Natural killer cell (primary cell): Measurements from ENCODE around the gene MARK4. TPM values are rescaled to one million over a fixed set of nuclear protein-coding genes. Genes with fewer than 3 reads are reported as not detected.

Experiments used
- ATAC-seq, 3 donors: fragments of 150-1000 bp in 2 of 3; fragments of 200-7000 bp in 1 of 3; cut with Tn5 transposase; 1 replicate in 1 of 3; 2 replicates in 2 of 3; pipeline ENCODE4 v1.10.0; 2021; ENCODE audit warnings: mild to moderate bottlenecking in 2 of 3, moderate library complexity in 2 of 3
- DNase-seq, 2 donors: peaks; one replicate each; pipeline versions ENCODE4 v3.0.0 to v3.0.0-alpha.2; 2013 to 2021; ENCODE audit warnings: mixed read lengths in 1 of 2
- H3K27ac ChIP-seq: one replicate; pipeline ENCODE4 v1.5.1; 2013; ENCODE audit warnings: mild to moderate bottlenecking, low read length
- H3K27me3 ChIP-seq: one replicate; pipeline ENCODE4 v1.6.1; 2013; ENCODE audit warnings: low read length; ENCODE audit not compliant: control insufficient read depth, insufficient read depth
- H3K36me3 ChIP-seq: one replicate; pipeline ENCODE4 v1.6.1; 2013; ENCODE audit warnings: low read length; ENCODE audit not compliant: control insufficient read depth, insufficient read depth
- H3K4me1 ChIP-seq: one replicate; pipeline ENCODE4 v1.6.1; 2013; ENCODE audit warnings: low read length; ENCODE audit not compliant: control insufficient read depth, insufficient read depth
- H3K4me3 ChIP-seq: one replicate; pipeline ENCODE4 v1.5.1; 2013; ENCODE audit warnings: low read length
- H3K9me3 ChIP-seq: one replicate; pipeline ENCODE4 v1.6.1; 2013; ENCODE audit warnings: low read length; ENCODE audit not compliant: control insufficient read depth, insufficient read depth
- H3K27ac Mint-ChIP-seq, 2 donors: one replicate each; pipeline ENCODE4 v1.8.0; 2022; ENCODE audit warnings: mild to moderate bottlenecking in 2 of 2, mixed read lengths in 2 of 2, moderate library complexity in 1 of 2
- H3K27me3 Mint-ChIP-seq, 2 donors: one replicate each; pipeline ENCODE4 v1.8.0; 2022; ENCODE audit warnings: low read depth in 2 of 2, mixed read lengths in 2 of 2
- H3K36me3 Mint-ChIP-seq: one replicate; pipeline ENCODE4 v1.8.0; 2022; ENCODE audit warnings: mixed read lengths
- H3K4me1 Mint-ChIP-seq, 2 donors: one replicate each; pipeline ENCODE4 v1.8.0; 2022; ENCODE audit warnings: mixed read lengths in 2 of 2
- H3K4me3 Mint-ChIP-seq: one replicate; pipeline ENCODE4 v1.8.0; 2022; ENCODE audit warnings: mild to moderate bottlenecking, moderate library complexity, mixed read lengths
- H3K9me3 Mint-ChIP-seq, 2 donors: one replicate each; pipeline ENCODE4 v1.8.0; 2022; ENCODE audit warnings: mixed read lengths in 2 of 2
- WGBS: methylation state at CpG from one replicate; pipeline ENCODE4 v1.1.7; 2013; ENCODE audit warnings: missing lambda C conversion rate; ENCODE audit not compliant: insufficient coverage; 5-methylcytosine and 5-hydroxymethylcytosine counted together
- intact Hi-C: fragments of 100-400 bp; cut with micrococcal nuclease; formaldehyde crosslinking; loops from one replicate; pipeline ENCODE4 v1.14.2; 2022
- total RNA-seq, 4 donors: library from RNA; stranded (reverse); fragments of 120-200 nt in 1 of 4; gene quantifications; one replicate each; pipeline versions ENCODE4 v1.2.3 to v1.2.4, GENCODE V29; 2013 to 2022
- TF ChIP-seq, protein P1 (sequence below): fragments of 200-600 bp; IDR thresholded peaks from one replicate; pipeline ENCODE4 v1.8.0; 2022; ENCODE audit warnings: antibody characterized with exemption

Gene MARK4
- total RNA-seq, 3 donors from 2014 or later (not counting 1 experiment from before 2014, with no cell fraction given), result 50.4 to 53.6 (median 51.4) TPM

DNA sequence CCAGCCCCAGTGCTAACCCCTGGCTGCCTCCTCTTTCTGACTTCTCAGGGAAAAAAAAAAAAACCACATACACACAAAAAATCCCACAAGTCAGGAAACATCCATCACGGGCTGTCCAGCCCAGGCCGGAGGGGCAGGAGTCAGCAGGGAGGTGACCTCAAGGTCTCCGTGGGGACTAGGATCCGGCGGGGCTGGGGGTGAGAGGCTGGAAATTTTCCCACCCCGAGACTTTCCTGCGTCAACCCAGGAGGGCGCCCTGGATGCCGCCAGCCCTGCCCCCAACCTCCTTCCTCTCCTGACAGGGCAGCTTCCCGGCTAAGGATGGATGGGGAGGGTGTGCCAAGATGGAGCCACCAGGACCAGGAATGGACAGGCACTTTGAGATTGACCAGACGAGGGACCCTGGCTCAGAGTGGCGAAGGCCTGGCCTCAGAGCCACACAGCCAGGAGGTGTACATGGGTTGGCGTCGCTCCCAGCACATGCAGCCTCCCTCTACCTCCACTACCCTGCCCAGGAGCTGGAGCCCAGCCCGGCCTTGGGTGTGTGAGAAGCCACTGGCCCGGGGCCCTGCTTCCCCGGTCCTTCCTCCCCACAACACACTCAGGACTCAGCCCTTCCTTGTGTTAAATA, 39.2 kb upstream of the MARK4 start:
- Histone ChIP-seq H3K4me3 (no peak overlapping the region), H3K27ac (no peak overlapping the region), H3K27me3 (peaks cover 13% of the 10 kb centered on the region), H3K9me3 (no peaks in the 10 kb centered on the region), H3K4me1 (peaks cover 10% of the 10 kb centered on the region), H3K36me3 (no peaks in the 10 kb centered on the region)
- 25% methylated on average over 12 of the region's 17 CpGs for WGBS
- no peaks in the 10 kb centered on the region for H3K36me3 Mint-ChIP-seq
- H3K27me3 Mint-ChIP-seq, result peaks cover 0 to 4% of the 10 kb centered on the region in 2 donors
- no peak overlapping the region for H3K4me3 Mint-ChIP-seq
- H3K27ac Mint-ChIP-seq, result no peak overlapping the region
- TF ChIP-seq, protein P1, sequence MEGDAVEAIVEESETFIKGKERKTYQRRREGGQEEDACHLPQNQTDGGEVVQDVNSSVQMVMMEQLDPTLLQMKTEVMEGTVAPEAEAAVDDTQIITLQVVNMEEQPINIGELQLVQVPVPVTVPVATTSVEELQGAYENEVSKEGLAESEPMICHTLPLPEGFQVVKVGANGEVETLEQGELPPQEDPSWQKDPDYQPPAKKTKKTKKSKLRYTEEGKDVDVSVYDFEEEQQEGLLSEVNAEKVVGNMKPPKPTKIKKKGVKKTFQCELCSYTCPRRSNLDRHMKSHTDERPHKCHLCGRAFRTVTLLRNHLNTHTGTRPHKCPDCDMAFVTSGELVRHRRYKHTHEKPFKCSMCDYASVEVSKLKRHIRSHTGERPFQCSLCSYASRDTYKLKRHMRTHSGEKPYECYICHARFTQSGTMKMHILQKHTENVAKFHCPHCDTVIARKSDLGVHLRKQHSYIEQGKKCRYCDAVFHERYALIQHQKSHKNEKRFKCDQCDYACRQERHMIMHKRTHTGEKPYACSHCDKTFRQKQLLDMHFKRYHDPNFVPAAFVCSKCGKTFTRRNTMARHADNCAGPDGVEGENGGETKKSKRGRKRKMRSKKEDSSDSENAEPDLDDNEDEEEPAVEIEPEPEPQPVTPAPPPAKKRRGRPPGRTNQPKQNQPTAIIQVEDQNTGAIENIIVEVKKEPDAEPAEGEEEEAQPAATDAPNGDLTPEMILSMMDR, result no peak
- no peaks in the 10 kb centered on the region for H3K9me3 Mint-ChIP-seq
- ATAC-seq (no peak), DNase-seq (no peak)
- H3K4me1 Mint-ChIP-seq, result peaks cover 8% of the 10 kb centered on the region in 2 donors
- intact Hi-C loops, result no loop called here

DNA sequence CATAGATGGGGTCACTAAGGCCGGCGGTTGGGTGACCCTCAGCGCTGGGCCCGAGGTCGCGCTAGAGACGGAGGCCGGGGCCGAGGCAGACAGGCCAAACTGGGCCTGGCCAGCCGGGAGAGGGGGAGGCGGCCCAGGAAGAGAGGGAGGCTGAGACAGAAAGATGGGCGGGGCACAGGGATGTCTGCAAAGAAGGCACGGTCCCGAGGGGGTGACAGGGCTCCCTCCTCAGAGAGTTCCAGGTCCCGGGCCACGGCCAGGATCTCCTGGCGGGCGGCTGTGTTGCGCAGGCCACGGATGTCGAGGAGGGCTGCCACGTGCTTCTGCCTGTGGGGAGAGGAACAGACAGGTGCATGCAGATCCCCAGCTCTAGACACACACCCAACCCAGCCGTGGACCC, 38.0 kb upstream of the MARK4 start:
- Mint-ChIP-seq H3K27ac (no peak overlapping the region), H3K4me3 (no peak overlapping the region), H3K36me3 (no peaks in the 10 kb centered on the region), H3K9me3 (no peaks in the 10 kb centered on the region), H3K4me1 (peaks cover 8% of the 10 kb centered on the region in 2 donors), H3K27me3 (peaks cover 0 to 4% of the 10 kb centered on the region in 2 donors)
- no peaks in the 10 kb centered on the region for H3K9me3 ChIP-seq
- TF ChIP-seq, protein P1, result no peak
- ATAC-seq (no peak), DNase-seq (no peak)
- no peak overlapping the region for H3K27ac ChIP-seq
- H3K36me3 ChIP-seq, result no peaks in the 10 kb centered on the region
- 88% methylated on average over 23 of the region's 23 CpGs for WGBS
- intact Hi-C loops, result no loop called here
- H3K4me3 ChIP-seq, result no peak overlapping the region
- peaks cover 18% of the 10 kb centered on the region for H3K27me3 ChIP-seq
- H3K4me1 ChIP-seq, result peaks cover 10% of the 10 kb centered on the region

DNA sequence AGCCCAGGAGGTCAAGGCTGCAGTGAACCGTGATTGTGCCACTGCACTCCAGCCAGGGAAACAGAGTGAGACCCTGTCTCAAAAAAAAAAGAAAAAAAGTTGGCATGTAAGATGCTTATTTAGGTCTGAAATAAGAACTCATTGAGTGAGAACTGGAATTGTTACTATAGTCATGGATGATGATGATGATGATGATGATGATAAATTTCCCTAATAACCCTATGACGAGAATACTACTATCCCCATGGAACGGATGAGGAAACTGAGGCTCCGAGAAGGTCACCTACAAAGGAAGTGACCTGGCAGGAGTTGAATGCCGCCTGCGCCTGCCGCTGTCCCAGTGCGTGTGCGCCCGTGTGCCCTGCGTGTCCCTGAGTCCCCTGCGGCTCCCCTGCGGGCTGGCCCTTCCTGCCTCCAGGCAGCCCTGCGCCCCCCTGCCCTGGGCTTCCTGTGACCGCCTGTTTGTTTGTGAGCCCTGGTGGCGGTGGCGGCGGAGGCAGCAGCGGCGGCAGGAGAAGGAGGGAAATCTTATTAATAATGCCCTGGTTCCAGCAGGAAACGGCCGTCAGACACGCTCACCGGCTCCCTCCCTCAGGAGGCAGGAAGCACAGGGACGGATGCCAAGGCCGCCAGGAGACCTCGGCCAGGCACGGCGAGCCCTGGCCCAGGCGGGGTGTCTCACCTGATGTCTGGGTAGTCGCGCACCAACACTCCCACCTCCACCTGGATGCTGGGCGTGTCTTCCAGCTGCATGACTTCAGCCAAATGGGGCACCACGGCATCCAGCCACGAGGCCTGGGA, 35.5 kb upstream of the MARK4 start:
- H3K9me3 Mint-ChIP-seq, result no peaks in the 10 kb centered on the region
- H3K4me1 Mint-ChIP-seq, result peaks cover 8 to 13% of the 10 kb centered on the region in 2 donors
- ATAC-seq (peak in 1 of 3 donors; percentile 48), DNase-seq (no peak)
- H3K27me3 Mint-ChIP-seq, result peaks cover 0 to 11% of the 10 kb centered on the region in 2 donors
- H3K27ac ChIP-seq, result no peak overlapping the region
- H3K27ac Mint-ChIP-seq, result peak overlapping the region in 1 of 2 donors; percentile 40
- peaks cover 10% of the 10 kb centered on the region for H3K4me1 ChIP-seq
- no peaks in the 10 kb centered on the region for H3K36me3 Mint-ChIP-seq
- peaks cover 21% of the 10 kb centered on the region for H3K27me3 ChIP-seq
- TF ChIP-seq, protein P1, result no peak
- H3K9me3 ChIP-seq, result no peaks in the 10 kb centered on the region
- WGBS, result 5% methylated on average over 35 of the region's 35 CpGs
- H3K4me3 Mint-ChIP-seq, result peak overlapping the region; percentile 50
- no peaks in the 10 kb centered on the region for H3K36me3 ChIP-seq
- H3K4me3 ChIP-seq, result no peak overlapping the region
- intact Hi-C loops, result no loop called here
